Esophagus muscularis mucosa (tissue), 4 donors: ENCODE measurements around the gene TLL2.

Experiments
- EP300 ChIP-seq: sonication (generic); formaldehyde crosslinking; IDR thresholded peaks from one replicate; pipeline ENCODE4 v1.6.1; 2017; ENCODE audit warnings: antibody characterized with exemption
- POLR2A ChIP-seq: fragments of 450-650 bp; IDR thresholded peaks from one replicate; pipeline ENCODE4 v1.6.1; 2017; ENCODE audit warnings: antibody characterized with exemption, moderate library complexity, mild to moderate bottlenecking, low read depth
- TF ChIP-seq, protein P1 (sequence below), 3 experiments: fragments of 200-600 bp in 2 of 3; fragments of 450-650 bp in 1 of 3; sonication (generic) in 2 of 3; IDR thresholded peaks; one replicate each; pipeline ENCODE4 v1.5.1; 2017 to 2019; ENCODE audit warnings: antibody characterized with exemption in 3 of 3, mild to moderate bottlenecking in 2 of 3, moderate library complexity in 1 of 3

DNA sequence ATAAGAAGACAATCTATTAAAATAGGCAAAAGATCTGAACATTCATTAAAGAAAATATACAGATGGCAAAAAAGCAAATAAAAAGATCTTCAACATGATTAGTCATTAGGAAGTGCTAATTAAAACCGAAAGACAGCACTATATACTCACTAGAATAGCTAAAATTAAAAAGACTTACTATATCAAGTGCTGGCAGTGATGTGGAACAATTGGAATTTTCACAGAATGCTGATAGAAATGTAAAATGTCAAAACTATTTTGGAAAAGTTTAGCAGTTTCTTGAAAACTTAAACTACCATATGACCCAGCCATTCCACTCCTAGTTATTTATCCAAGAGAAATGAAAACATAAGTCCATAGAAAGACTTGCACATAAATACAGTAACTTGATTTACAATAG, 25.0 kb upstream of the TLL2 start:
- TF ChIP-seq, protein P1, sequence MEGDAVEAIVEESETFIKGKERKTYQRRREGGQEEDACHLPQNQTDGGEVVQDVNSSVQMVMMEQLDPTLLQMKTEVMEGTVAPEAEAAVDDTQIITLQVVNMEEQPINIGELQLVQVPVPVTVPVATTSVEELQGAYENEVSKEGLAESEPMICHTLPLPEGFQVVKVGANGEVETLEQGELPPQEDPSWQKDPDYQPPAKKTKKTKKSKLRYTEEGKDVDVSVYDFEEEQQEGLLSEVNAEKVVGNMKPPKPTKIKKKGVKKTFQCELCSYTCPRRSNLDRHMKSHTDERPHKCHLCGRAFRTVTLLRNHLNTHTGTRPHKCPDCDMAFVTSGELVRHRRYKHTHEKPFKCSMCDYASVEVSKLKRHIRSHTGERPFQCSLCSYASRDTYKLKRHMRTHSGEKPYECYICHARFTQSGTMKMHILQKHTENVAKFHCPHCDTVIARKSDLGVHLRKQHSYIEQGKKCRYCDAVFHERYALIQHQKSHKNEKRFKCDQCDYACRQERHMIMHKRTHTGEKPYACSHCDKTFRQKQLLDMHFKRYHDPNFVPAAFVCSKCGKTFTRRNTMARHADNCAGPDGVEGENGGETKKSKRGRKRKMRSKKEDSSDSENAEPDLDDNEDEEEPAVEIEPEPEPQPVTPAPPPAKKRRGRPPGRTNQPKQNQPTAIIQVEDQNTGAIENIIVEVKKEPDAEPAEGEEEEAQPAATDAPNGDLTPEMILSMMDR (IDR thresholded peaks at IDR 0.05): no peak
- no peak for TF ChIP-seq POLR2A
- TF ChIP-seq EP300: no peak
